K562 (cell line): ENCODE measurements around the gene TEX50. TPM values are rescaled to one million over a fixed set of nuclear protein-coding genes. Genes with fewer than 3 reads are reported as not detected.
A peak's percentile ranks its signal among the peaks of the same experiment; 100 is the strongest.

Source experiments
- ATF1 ChIP-seq, 2 experiments: fragments of 450-650 bp in 1 of 2; IDR thresholded peaks; 2 replicates each; pipeline ENCODE4 v1.6.1; 2016; ENCODE audit warnings: missing compliant biosample characterization in 1 of 2, missing genetic modification characterization in 1 of 2
- CBFA2T2 ChIP-seq: fragments of 450-650 bp; conservative IDR thresholded peaks from 2 replicates; pipeline ENCODE4 v1.6.1; 2017; ENCODE audit warnings: mild to moderate bottlenecking
- CC2D1A ChIP-seq: fragments of 450-650 bp; IDR thresholded peaks from 2 replicates; pipeline ENCODE4 v1.6.1; 2017; ENCODE audit warnings: mild to moderate bottlenecking
- FIP1L1 ChIP-seq: fragments of 200-400 bp; formaldehyde crosslinking; IDR thresholded peaks from 2 replicates; pipeline ENCODE4 v1.6.1; 2018; ENCODE audit warnings: mild to moderate bottlenecking, low read depth, low read length; ENCODE audit not compliant: poor library complexity, severe bottlenecking
- FOXP1 ChIP-seq: sonication (generic); formaldehyde crosslinking; IDR thresholded peaks from 2 replicates; pipeline ENCODE4 v1.8.0; 2022; ENCODE audit warnings: mild to moderate bottlenecking, missing genetic modification reagents
- HCFC1 ChIP-seq: IDR thresholded peaks from 2 replicates; pipeline ENCODE4 v1.6.1; 2012; ENCODE audit warnings: low read depth, low read length, improper control_type of control experiment
- KLF1 ChIP-seq: fragments of 450-650 bp; IDR thresholded peaks from 2 replicates; pipeline ENCODE4 v1.6.1; 2016; ENCODE audit warnings: missing genetic modification characterization, missing compliant biosample characterization
- KLF13 ChIP-seq: fragments of 450-650 bp; IDR thresholded peaks from 2 replicates; pipeline ENCODE4 v1.6.1; 2016; ENCODE audit warnings: missing genetic modification characterization, low read depth, mild to moderate bottlenecking, missing compliant biosample characterization, moderate library complexity, borderline replicate concordance
- MCM7 ChIP-seq, 2 experiments: fragments of 450-650 bp; IDR thresholded peaks; 2 replicates each; pipeline ENCODE4 v1.6.1; 2016 to 2018
- NBN ChIP-seq: fragments of 450-650 bp; IDR thresholded peaks from 2 replicates; pipeline ENCODE4 v1.6.1; 2016; ENCODE audit warnings: low read depth, mild to moderate bottlenecking
- NFIC ChIP-seq: fragments of 450-650 bp; IDR thresholded peaks from 2 replicates; pipeline ENCODE4 v1.6.1; 2017; ENCODE audit warnings: mild to moderate bottlenecking, inconsistent platforms
- PHB ChIP-seq: fragments of 250-450 bp; sonication (Bioruptor Pico); IDR thresholded peaks from 2 replicates; pipeline ENCODE4 v1.5.0; 2021
- RBBP5 ChIP-seq: fragments of 200-600 bp; sonication (generic); IDR thresholded peaks from 2 replicates; pipeline ENCODE4 v1.6.1; 2012; ENCODE audit warnings: borderline replicate concordance, mild to moderate bottlenecking, low read length, control low read depth, inconsistent platforms; ENCODE audit not compliant: insufficient read depth, poor library complexity, severe bottlenecking
- RBM25 ChIP-seq: fragments of 200-400 bp; formaldehyde crosslinking; IDR thresholded peaks from 2 replicates; pipeline ENCODE4 v1.6.1; 2018; ENCODE audit warnings: low read length, low read depth, moderate library complexity; ENCODE audit not compliant: severe bottlenecking
- RHOXF2B ChIP-seq: fragments of 250-450 bp; sonication (Bioruptor Pico); conservative IDR thresholded peaks from 2 replicates; pipeline ENCODE4 v1.5.1; 2021
- SIN3A ChIP-seq, 2 experiments: fragments of 150-350 bp in 1 of 2; IDR thresholded peaks; 2 replicates each; pipeline ENCODE4 v1.6.1; 2011 to 2016; ENCODE audit warnings: borderline replicate concordance in 2 of 2, low read depth in 2 of 2, low read length in 2 of 2, mild to moderate bottlenecking in 2 of 2, moderate library complexity in 2 of 2; ENCODE audit not compliant: control insufficient read depth in 1 of 2
- ZNF197 ChIP-seq: fragments of 200-800 bp; sonication (Bioruptor generic); IDR thresholded peaks from 2 replicates; pipeline ENCODE4 v1.6.1; 2016; ENCODE audit warnings: low read depth, missing genetic modification characterization, missing compliant biosample characterization
- ZNF57 ChIP-seq: fragments of 450-650 bp; formaldehyde crosslinking; IDR thresholded peaks from 2 replicates; pipeline ENCODE4 v1.4.0; 2020; ENCODE audit warnings: mild to moderate bottlenecking, moderate library complexity
- ZNF778 ChIP-seq: fragments of 450-650 bp; formaldehyde crosslinking; IDR thresholded peaks from 2 replicates; pipeline ENCODE4 v1.4.0; 2020; ENCODE audit warnings: mild to moderate bottlenecking, moderate library complexity
- polyA plus RNA-seq, 8 experiments: library from polyadenylated mRNA; depleted of rRNA in 4 of 8; stranded (reverse) in 5 of 8; unstranded in 3 of 8; fragments of >200 nt; fragmentation: Nextera tagmentation in 2 of 8; fragmentation: Illumina TruSeq in 1 of 8; extraction: Ambion mirVana in 2 of 8; extraction: Trizol in 1 of 8; gene quantifications; 2 replicates each; pipeline versions ENCODE4 v1.2.1 to v1.2.3, GENCODE V29; 2011 to 2014; ENCODE audit warnings: inconsistent platforms in 1 of 8, missing spikeins in 1 of 8
- total RNA-seq, 7 experiments: library from RNA; depleted of rRNA in 6 of 7; stranded (reverse); fragments of >200 nt in 6 of 7; fragmentation: Illumina TruSeq in 2 of 7; extraction: Trizol in 2 of 7; gene quantifications; 2 replicates each; pipeline versions ENCODE4 v1.2.1 to v1.2.3, GENCODE V29; 2011 to 2021; ENCODE audit warnings: low replicate concordance in 1 of 7
- TF ChIP-seq, protein P1 (sequence below), 2 experiments: fragments of 450-650 bp; formaldehyde crosslinking in 1 of 2; IDR thresholded peaks; 2 replicates each; pipeline versions ENCODE4 v1.4.0 to v1.6.1; 2014 to 2020; ENCODE audit warnings: mild to moderate bottlenecking in 2 of 2, borderline replicate concordance in 1 of 2, low read depth in 1 of 2
- TF ChIP-seq, protein P2 (sequence below), 2 experiments: fragments of 450-650 bp in 1 of 2; sonication (generic) in 1 of 2; formaldehyde crosslinking; conservative IDR thresholded peaks; 2 replicates each; pipeline versions ENCODE4 v1.4.0 to v1.8.1; 2020 to 2022; ENCODE audit warnings: mild to moderate bottlenecking in 1 of 2, missing genetic modification reagents in 1 of 2

TEX50 gene
- total and polyA plus RNA-seq, 9 of the 15 experiments (the other 6 are each of a cell fraction or from before 2014, with no cell fraction given), result not detected

DNA sequence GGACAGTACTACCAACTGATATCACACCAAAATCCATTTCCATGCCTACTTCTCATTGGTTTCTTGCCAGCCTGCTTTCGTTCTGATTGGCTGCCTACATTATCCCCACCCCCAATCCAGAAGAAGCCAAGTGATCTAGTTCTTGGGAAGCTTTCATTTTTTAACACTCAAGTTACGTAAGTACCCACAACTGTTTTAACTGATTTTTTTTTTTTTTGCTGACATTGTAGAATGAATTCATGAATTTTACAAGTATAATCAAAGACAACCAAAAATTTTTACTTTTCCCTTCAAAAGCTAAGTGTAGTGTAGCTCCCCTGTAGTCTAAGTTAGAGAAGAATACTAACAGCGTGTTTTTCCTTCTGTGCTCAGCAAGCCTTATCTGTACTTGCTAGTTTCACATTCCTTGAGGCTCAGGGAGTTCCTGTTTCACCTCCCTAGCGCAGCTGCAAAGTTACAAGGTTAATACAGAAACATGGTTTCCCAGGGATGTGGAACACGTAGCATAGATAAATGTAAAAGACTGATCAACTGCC lies 32.0 kb upstream of the TEX50 start, which contains the start of gene SLC9C2 (continued):
- no peak for TF ChIP-seq SIN3A (IDR thresholded peaks at IDR 0.05; ENCODE audit: borderline replicate concordance in 2 of 2, control insufficient read depth in 1 of 2, low read depth in 2 of 2, low read length in 2 of 2)
- no peak for TF ChIP-seq RHOXF2B (CRISPR knock-in tag)
- TF ChIP-seq PHB (CRISPR knock-in tag), result no peak
- peak; percentile 45 for TF ChIP-seq RBM25
- no peak for TF ChIP-seq FIP1L1
- TF ChIP-seq, protein P1, sequence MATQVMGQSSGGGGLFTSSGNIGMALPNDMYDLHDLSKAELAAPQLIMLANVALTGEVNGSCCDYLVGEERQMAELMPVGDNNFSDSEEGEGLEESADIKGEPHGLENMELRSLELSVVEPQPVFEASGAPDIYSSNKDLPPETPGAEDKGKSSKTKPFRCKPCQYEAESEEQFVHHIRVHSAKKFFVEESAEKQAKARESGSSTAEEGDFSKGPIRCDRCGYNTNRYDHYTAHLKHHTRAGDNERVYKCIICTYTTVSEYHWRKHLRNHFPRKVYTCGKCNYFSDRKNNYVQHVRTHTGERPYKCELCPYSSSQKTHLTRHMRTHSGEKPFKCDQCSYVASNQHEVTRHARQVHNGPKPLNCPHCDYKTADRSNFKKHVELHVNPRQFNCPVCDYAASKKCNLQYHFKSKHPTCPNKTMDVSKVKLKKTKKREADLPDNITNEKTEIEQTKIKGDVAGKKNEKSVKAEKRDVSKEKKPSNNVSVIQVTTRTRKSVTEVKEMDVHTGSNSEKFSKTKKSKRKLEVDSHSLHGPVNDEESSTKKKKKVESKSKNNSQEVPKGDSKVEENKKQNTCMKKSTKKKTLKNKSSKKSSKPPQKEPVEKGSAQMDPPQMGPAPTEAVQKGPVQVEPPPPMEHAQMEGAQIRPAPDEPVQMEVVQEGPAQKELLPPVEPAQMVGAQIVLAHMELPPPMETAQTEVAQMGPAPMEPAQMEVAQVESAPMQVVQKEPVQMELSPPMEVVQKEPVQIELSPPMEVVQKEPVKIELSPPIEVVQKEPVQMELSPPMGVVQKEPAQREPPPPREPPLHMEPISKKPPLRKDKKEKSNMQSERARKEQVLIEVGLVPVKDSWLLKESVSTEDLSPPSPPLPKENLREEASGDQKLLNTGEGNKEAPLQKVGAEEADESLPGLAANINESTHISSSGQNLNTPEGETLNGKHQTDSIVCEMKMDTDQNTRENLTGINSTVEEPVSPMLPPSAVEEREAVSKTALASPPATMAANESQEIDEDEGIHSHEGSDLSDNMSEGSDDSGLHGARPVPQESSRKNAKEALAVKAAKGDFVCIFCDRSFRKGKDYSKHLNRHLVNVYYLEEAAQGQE (IDR thresholded peaks at IDR 0.05; ENCODE audit: borderline replicate concordance), result no peak
- TF ChIP-seq, protein P1 (CRISPR knock-in tag; IDR thresholded peaks at IDR 0.05; ENCODE audit: low read depth), result no peak
- TF ChIP-seq ATF1 (CRISPR knock-in tag; IDR thresholded peaks at IDR 0.05), result no peak
- TF ChIP-seq ATF1 (tag; IDR thresholded peaks at IDR 0.05), result peak; percentile 51
- TF ChIP-seq MCM7 (IDR thresholded peaks at IDR 0.05), result no peak
- TF ChIP-seq, protein P2, sequence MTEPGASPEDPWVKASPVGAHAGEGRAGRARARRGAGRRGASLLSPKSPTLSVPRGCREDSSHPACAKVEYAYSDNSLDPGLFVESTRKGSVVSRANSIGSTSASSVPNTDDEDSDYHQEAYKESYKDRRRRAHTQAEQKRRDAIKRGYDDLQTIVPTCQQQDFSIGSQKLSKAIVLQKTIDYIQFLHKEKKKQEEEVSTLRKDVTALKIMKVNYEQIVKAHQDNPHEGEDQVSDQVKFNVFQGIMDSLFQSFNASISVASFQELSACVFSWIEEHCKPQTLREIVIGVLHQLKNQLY (CRISPR knock-in tag; conservative IDR thresholded peaks at IDR 0.05), result no peak
- TF ChIP-seq NFIC, result no peak
- TF ChIP-seq ZNF197 (CRISPR knock-in tag), result no peak
- TF ChIP-seq KLF13 (tag), result no peak
- TF ChIP-seq CBFA2T2, result no peak
- peak; percentile 54; the same call in 1 of the 2 replicates for TF ChIP-seq CC2D1A
- TF ChIP-seq KLF1 (tag), result no peak
- TF ChIP-seq ZNF778 (CRISPR knock-in tag), result no peak
- no peak for TF ChIP-seq HCFC1
- TF ChIP-seq ZNF57 (CRISPR knock-in tag), result no peak
- TF ChIP-seq FOXP1, result no peak
- peak; percentile 57; the same call in 1 of the 2 replicates for TF ChIP-seq NBN
- no peak for TF ChIP-seq RBBP5
